HG03575 (cell line): ENCODE measurements around the gene PHLPP1.

ENCODE experiments used
- ATAC-seq: cut with Tn5 transposase; IDR thresholded peaks from one replicate; pipeline ENCODE4 v1.9.1; 2021; ENCODE audit not compliant: unreplicated experiment, insufficient number of reproducible peaks, low FRiP score; ENCODE audit errors: extremely low read depth

The PHLPP1 gene

GRCh38 chr18:62981566-62981965, 266.2 kb downstream of the PHLPP1 start:
- no peak for ATAC-seq

GRCh38 chr18:62982600-62983251, 267.4 kb downstream of the PHLPP1 start:
- ATAC-seq = no peak

GRCh38 chr18:62984656-62985315, 269.4 kb downstream of the PHLPP1 start:
- ATAC-seq = no peak

GRCh38 chr18:62986490-62986889, 271.1 kb downstream of the PHLPP1 start:
- no peak for ATAC-seq

GRCh38 chr18:62987055-62987830, 271.9 kb downstream of the PHLPP1 start:
- no peak for ATAC-seq

GRCh38 chr18:62987859-62988258, 272.5 kb downstream of the PHLPP1 start:
- no peak for ATAC-seq

- ATAC-seq = no peak
Measured at GRCh38 chr18:62988471-62988870, 273.1 kb downstream of the PHLPP1 start.

GRCh38 chr18:62989195-62989594, 273.9 kb downstream of the PHLPP1 start:
- ATAC-seq = no peak

- no peak for ATAC-seq
Measured at GRCh38 chr18:62990653-62991052, 275.3 kb downstream of the PHLPP1 start.

GRCh38 chr18:62991389-62991788, 276.0 kb downstream of the PHLPP1 start:
- ATAC-seq = no peak

GRCh38 chr18:62991959-62992358, 276.6 kb downstream of the PHLPP1 start:
- no peak for ATAC-seq

GRCh38 chr18:62992877-62993365, 277.6 kb downstream of the PHLPP1 start:
- no peak for ATAC-seq

GRCh38 chr18:62996566-62996965, 281.2 kb downstream of the PHLPP1 start:
- no peak for ATAC-seq

GRCh38 chr18:62997076-62997475, 281.7 kb downstream of the PHLPP1 start:
- ATAC-seq = no peak

GRCh38 chr18:62998443-62998842, 283.1 kb downstream of the PHLPP1 start:
- no peak for ATAC-seq

- ATAC-seq = no peak
Measured at GRCh38 chr18:62999392-62999791, 284.1 kb downstream of the PHLPP1 start.

- ATAC-seq = no peak
Measured at GRCh38 chr18:62999921-63000320, 284.6 kb downstream of the PHLPP1 start.

GRCh38 chr18:63000839-63001238, 285.5 kb downstream of the PHLPP1 start:
- ATAC-seq = no peak

- no peak for ATAC-seq
Measured at GRCh38 chr18:63001861-63002260, 286.5 kb downstream of the PHLPP1 start.

GRCh38 chr18:63002305-63002704, 287.0 kb downstream of the PHLPP1 start:
- no peak for ATAC-seq
